Right cardiac atrium (tissue), 5 donors: ENCODE measurements around the gene VSIR. TPM values are rescaled to one million over a fixed set of nuclear protein-coding genes. Genes with fewer than 3 reads are reported as not detected.
A peak's percentile ranks its signal among the peaks of the same experiment; 100 is the strongest.

ENCODE experiments used
- ATAC-seq, 2 donors: fragments of 200-7000 bp; cut with Tn5 transposase; one replicate each; pipeline versions ENCODE4 v1.8.0 to v1.9.1; 2020; ENCODE audit warnings: moderate library complexity in 2 of 2, mild to moderate bottlenecking in 1 of 2
- DNase-seq, 3 donors: peaks; one replicate each; pipeline ENCODE4 v3.0.0-alpha.2; 2020
- H3K27ac ChIP-seq: one replicate; pipeline ENCODE4 v1.5.1; 2013; ENCODE audit warnings: mild to moderate bottlenecking, low read length, control low read depth, moderate library complexity
- H3K27me3 ChIP-seq: one replicate; pipeline ENCODE4 v1.6.1; 2013; ENCODE audit not compliant: control insufficient read depth, insufficient read depth
- H3K4me1 ChIP-seq: one replicate; pipeline ENCODE4 v1.6.1; 2013; ENCODE audit warnings: low read length; ENCODE audit not compliant: control insufficient read depth, insufficient read depth
- H3K4me3 ChIP-seq: one replicate; pipeline ENCODE4 v1.5.1; 2013; ENCODE audit warnings: low read length, control low read depth
- H3K9me3 ChIP-seq: one replicate; pipeline ENCODE4 v1.6.1; 2013; ENCODE audit warnings: low read length; ENCODE audit not compliant: control insufficient read depth
- WGBS: extraction: QIAGEN DNeasy Blood & Tissue Kit; methylation state at CpG from one replicate; pipeline ENCODE4 v1.1.7; 2013; 5-methylcytosine and 5-hydroxymethylcytosine counted together
- intact Hi-C, 4 donors: fragments of 100-400 bp; cut with DNase I; formaldehyde crosslinking; loops; one replicate each; pipeline versions ENCODE4 v1.11.0 to v1.14.0; 2022 to 2023
- polyA plus RNA-seq: library from polyadenylated mRNA; stranded (reverse); fragments of 200-250 nt; gene quantifications from one replicate; pipeline ENCODE4 v1.2.3, GENCODE V29; 2013
- total RNA-seq, 4 donors: library from RNA; stranded (reverse); fragmentation: NEBNext Ultra II Directional; extraction: Animal tissue kit (Norgen Biotek cat#: 25700); gene quantifications; one replicate each; pipeline ENCODE4 v1.2.1, GENCODE V29; 2021
- donor health status: healthy with polysubstance abuse.
- donor health status: DM: no; HTN: yes; CAD: no.
- donor health status: DM: no; HTN: no; CAD: no.
- donor health status: DM: no; HTN: yes; CAD: no; lungs with severe emphysema.
- donor health status: DM: yes; HTN: yes; CAD: no.

The VSIR gene
- total and polyA plus RNA-seq, 5 donors = 29.3 to 55.1 (median 36.8) TPM

GRCh38 chr10:71780156-71780555, 6.8 kb upstream of the VSIR start:
- peak in 1 of 3 donors; percentile 4 for DNase-seq
- H3K27me3 ChIP-seq = no peaks in the 10 kb centered on the region
- ATAC-seq = no peak
- H3K4me3 ChIP-seq = no peak overlapping the region
- 90% methylated on average over 7 of the region's 7 CpGs for WGBS
- intact Hi-C loops = no loop called here
- H3K9me3 ChIP-seq = no peaks in the 10 kb centered on the region
- no peak overlapping the region for H3K27ac ChIP-seq
- H3K4me1 ChIP-seq = peaks cover 4% of the 10 kb centered on the region

DNA sequence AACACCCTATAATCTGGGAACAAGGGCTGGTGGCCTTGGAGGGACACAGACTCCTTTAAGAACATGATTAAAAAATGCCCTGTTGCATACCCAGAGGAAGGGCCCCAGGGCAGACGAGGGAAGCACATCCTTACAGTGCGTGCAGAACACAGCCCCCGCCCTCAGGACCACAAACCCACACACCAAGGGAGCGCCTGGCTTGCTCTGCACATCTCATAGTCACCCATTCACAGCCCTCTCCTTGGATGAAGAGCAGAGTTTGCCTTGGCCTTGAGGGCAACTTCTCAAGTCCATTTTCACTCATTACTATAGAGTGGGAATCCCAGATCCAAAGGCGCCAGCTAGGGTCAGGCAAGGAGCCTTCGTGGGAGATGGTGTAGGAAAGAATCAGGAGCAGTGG, 6.3 kb upstream of the VSIR start:
- WGBS = 90% methylated on average over 6 of the region's 6 CpGs
- no peak overlapping the region for H3K27ac ChIP-seq
- intact Hi-C loops = no loop called here
- peaks cover 4% of the 10 kb centered on the region for H3K4me1 ChIP-seq
- no peaks in the 10 kb centered on the region for H3K27me3 ChIP-seq
- no peak overlapping the region for H3K4me3 ChIP-seq
- no peak for ATAC-seq
- no peaks in the 10 kb centered on the region for H3K9me3 ChIP-seq
- DNase-seq = peak in 1 of 3 donors; percentile 41

GRCh38 chr10:71778071-71778825, 4.9 kb upstream of the VSIR start:
- WGBS = 76% methylated on average over 11 of the region's 11 CpGs
- Histone ChIP-seq H3K27ac (no peak overlapping the region), H3K9me3 (no peaks in the 10 kb centered on the region), H3K4me3 (no peak overlapping the region), H3K27me3 (no peaks in the 10 kb centered on the region), H3K4me1 (peaks cover 6% of the 10 kb centered on the region)
- DNase-seq (peak in 2 of 3 donors; percentile 13 to 39), ATAC-seq (no peak)
- intact Hi-C loops = no loop called here

DNA sequence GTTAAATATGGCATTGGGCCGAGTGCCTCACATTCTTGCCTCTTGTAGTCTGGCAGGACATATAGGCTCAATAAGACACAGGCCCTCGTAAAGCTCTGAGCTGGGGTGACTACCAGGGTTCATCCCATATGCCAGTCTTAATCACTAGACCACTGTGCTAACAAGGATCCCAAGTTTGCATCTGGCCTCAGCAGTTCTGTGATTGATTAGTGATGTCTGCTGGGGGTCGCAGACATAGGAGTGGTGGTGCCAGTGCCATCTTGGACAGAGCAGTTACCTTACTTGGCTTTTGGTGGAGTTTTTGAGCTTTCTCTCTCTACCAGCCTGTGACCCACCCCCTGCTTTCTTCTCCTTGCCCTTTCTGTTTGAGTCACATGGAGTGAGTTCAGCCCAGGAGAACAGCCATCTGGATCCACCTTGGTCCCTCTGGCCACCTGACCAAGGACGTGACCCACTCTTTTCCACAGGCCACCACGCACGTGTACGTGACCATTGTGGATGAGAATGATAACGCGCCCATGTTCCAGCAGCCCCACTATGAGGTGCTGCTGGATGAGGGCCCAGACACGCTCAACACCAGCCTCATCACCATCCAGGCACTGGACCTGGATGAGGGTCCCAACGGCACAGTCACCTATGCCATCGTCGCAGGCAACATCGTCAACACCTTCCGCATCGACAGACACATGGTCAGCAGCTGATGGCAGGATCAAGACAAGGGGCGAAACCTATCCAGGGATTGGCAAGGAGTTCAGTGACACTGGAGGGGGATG, 4.1 kb upstream of the VSIR start:
- intact Hi-C loops = no loop called here
- DNase-seq = peak in 1 of 3 donors; percentile 29
- H3K4me3 ChIP-seq = no peak overlapping the region
- H3K27me3 ChIP-seq = no peaks in the 10 kb centered on the region
- WGBS = 97% methylated on average over 17 of the region's 17 CpGs
- no peak for ATAC-seq
- no peak overlapping the region for H3K27ac ChIP-seq
- H3K9me3 ChIP-seq = no peaks in the 10 kb centered on the region
- H3K4me1 ChIP-seq = peaks cover 3% of the 10 kb centered on the region

GRCh38 chr10:71776481-71776925, 3.2 kb upstream of the VSIR start:
- no peak overlapping the region for H3K4me3 ChIP-seq
- ATAC-seq (no peak), DNase-seq (peak in 2 of 3 donors; percentile 20 to 45)
- H3K27me3 ChIP-seq = no peaks in the 10 kb centered on the region
- H3K4me1 ChIP-seq = peaks cover 8% of the 10 kb centered on the region
- 67% methylated on average over 2 of the region's 2 CpGs for WGBS
- no peak overlapping the region for H3K27ac ChIP-seq
- intact Hi-C loops = no loop called here
- no peaks in the 10 kb centered on the region for H3K9me3 ChIP-seq

DNA sequence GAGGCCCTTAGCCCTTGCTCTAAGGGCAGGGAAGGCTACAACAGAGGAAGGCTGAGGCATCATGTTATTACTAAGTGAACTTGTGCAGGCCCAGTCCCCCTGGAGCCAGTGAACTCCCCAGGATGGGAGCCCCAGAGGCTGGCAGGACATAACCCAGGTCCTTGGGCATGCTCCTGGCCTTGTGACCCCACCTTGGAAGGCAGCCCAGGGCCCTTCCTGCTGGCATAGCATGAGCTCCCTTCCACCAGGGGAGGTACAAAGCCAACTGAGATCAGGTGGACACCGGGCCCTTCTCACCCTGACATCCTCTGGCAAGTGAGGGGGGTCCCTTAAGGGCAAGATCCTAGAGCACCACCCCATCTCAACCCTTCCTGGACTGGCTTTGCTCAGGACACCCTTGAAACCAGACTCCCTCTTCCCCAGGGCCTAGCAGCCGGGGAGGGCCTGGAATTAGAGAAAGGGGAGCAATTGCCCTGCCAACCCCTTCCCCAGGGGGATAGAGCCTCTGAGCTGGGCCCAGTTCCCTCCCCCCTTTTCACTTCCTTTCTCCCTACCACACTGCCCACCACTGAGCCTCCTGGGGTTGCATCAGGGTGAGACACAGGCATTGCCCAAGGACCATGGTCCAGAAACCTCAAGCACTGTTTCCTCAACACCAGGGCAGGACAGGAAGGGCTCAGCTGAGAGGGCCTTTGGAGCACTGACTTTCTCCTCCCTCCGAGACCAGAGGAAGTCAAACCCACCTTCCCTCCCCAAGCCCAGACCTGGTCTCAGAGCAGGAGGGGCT, 1.8 kb upstream of the VSIR start:
- Histone ChIP-seq H3K4me3 (no peak overlapping the region), H3K27ac (no peak overlapping the region), H3K4me1 (peaks cover 20% of the 10 kb centered on the region), H3K9me3 (no peaks in the 10 kb centered on the region), H3K27me3 (no peaks in the 10 kb centered on the region)
- WGBS = 55% methylated on average over 3 of the region's 3 CpGs
- DNase-seq = peak; percentile 42 to 77 (median 70)
- intact Hi-C loops = loop anchor here in 1 of 4 donors (5.0 kb wide), 1 partner anchor 58 kb away; the partner anchor contains the start of gene C10orf105
- no peak for ATAC-seq

- peak in 1 of 3 donors; percentile 62 for DNase-seq
- Histone ChIP-seq H3K27me3 (no peaks in the 10 kb centered on the region), H3K9me3 (no peaks in the 10 kb centered on the region), H3K4me1 (peaks cover 22% of the 10 kb centered on the region), H3K4me3 (peak overlapping the region; percentile 65), H3K27ac (peak overlapping the region; percentile 93)
- intact Hi-C loops = loop anchor here in 1 of 4 donors (5.0 kb wide), 1 partner anchor 56 kb away; the partner anchor contains the start of gene C10orf105
- ATAC-seq = peak; percentile 10 to 17
- WGBS = 28% methylated on average over 4 of the region's 4 CpGs
These were observed 494 bp downstream of the VSIR start for GRCh38 chr10:71772832-71773220.

GRCh38 chr10:71771821-71772617, 1.3 kb downstream of the VSIR start:
- DNase-seq = peak; percentile 87 to 89 (median 88)
- 9% methylated on average over 2 of the region's 2 CpGs for WGBS
- H3K27ac ChIP-seq = peak overlapping the region; percentile 93
- H3K4me3 ChIP-seq = peak overlapping the region; percentile 65
- no peaks in the 10 kb centered on the region for H3K9me3 ChIP-seq
- H3K4me1 ChIP-seq = peaks cover 27% of the 10 kb centered on the region
- intact Hi-C loops = loop anchor here in 1 of 4 donors (5.0 kb wide), 1 partner anchor 55 kb away; the partner anchor contains the start of gene C10orf105
- peak; percentile 67 to 78 for ATAC-seq
- no peaks in the 10 kb centered on the region for H3K27me3 ChIP-seq

DNA sequence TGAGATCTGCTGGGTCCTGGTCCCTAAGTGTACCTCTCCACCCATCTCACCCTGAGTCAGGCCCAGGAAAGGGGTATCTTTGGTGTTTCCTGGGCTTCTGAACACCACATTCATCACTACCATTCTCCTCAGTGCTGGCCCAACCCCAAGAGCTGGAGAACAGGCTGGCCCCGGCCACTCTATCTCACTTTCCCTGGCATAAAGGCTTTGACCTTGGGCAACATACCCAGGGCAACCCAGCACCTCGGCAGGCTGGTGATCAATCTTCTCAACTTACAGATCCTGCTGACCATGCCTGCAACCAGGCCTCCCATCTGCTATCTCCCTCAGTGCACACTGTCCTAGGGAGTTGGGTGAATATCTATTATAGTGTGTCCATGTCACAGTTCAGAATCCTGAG, 2.1 kb downstream of the VSIR start:
- Histone ChIP-seq H3K4me1 (peaks cover 31% of the 10 kb centered on the region), H3K27ac (peak overlapping the region; percentile 93), H3K9me3 (no peaks in the 10 kb centered on the region), H3K27me3 (no peaks in the 10 kb centered on the region), H3K4me3 (peak overlapping the region; percentile 65)
- intact Hi-C loops = loop anchor here in 1 of 4 donors (5.0 kb wide), 1 partner anchor 54 kb away; the partner anchor contains the start of gene C10orf105
- ATAC-seq = no peak
- peak in 2 of 3 donors; percentile 57 to 69 for DNase-seq
- WGBS = 34% methylated on average over 2 of the region's 2 CpGs

GRCh38 chr10:71770789-71771188, 2.5 kb downstream of the VSIR start:
- Histone ChIP-seq H3K4me3 (no peak overlapping the region), H3K27me3 (no peaks in the 10 kb centered on the region), H3K4me1 (peaks cover 31% of the 10 kb centered on the region), H3K9me3 (no peaks in the 10 kb centered on the region), H3K27ac (peak overlapping the region; percentile 93)
- ATAC-seq (no peak), DNase-seq (peak; percentile 62 to 69 (median 64))
- intact Hi-C loops = loop anchor here in 1 of 4 donors (5.0 kb wide), 1 partner anchor 53 kb away; the partner anchor contains the start of gene C10orf105
- WGBS = 74% methylated on average over 3 of the region's 3 CpGs
